Gastroesophageal sphincter (tissue), 4 donors: ENCODE measurements around the gene C11orf58. TPM values are rescaled to one million over a fixed set of nuclear protein-coding genes. Genes with fewer than 3 reads are reported as not detected.

ENCODE experiments used
- ATAC-seq: fragments of 150-250 bp; one replicate; pipeline ENCODE4 v1.9.1; 2016; ENCODE audit warnings: mild to moderate bottlenecking, moderate library complexity
- H3K27ac ChIP-seq, 4 donors: fragments of 200-600 bp; sonication (generic) in 3 of 4; 1 replicate in 3 of 4; 2 replicates in 1 of 4; pipeline ENCODE4 v1.5.1; 2016 to 2019
- H3K27me3 ChIP-seq: fragments of 200-600 bp; sonication (generic); one replicate; pipeline ENCODE4 v1.5.1; 2019
- H3K36me3 ChIP-seq, 2 donors: fragments of 200-600 bp; sonication (generic); one replicate each; pipeline ENCODE4 v1.5.1; 2019; ENCODE audit warnings: control low read depth in 1 of 2
- H3K4me1 ChIP-seq, 3 donors: fragments of 200-600 bp; sonication (generic); 1 replicate in 2 of 3; 2 replicates in 1 of 3; pipeline ENCODE4 v1.5.1; 2016 to 2019; ENCODE audit warnings: control low read depth in 2 of 3
- H3K4me3 ChIP-seq, 2 donors: fragments of 200-600 bp; sonication (generic); one replicate each; pipeline ENCODE4 v1.5.1; 2019; ENCODE audit warnings: mild to moderate bottlenecking in 1 of 2, moderate library complexity in 1 of 2
- H3K9me3 ChIP-seq, 3 donors: fragments of 200-600 bp; sonication (generic); one replicate each; pipeline ENCODE4 v1.5.1; 2017 to 2019; ENCODE audit warnings: control low read depth in 2 of 3
- EP300 ChIP-seq: sonication (generic); formaldehyde crosslinking; IDR thresholded peaks from one replicate; pipeline ENCODE4 v1.6.1; 2017; ENCODE audit warnings: antibody characterized with exemption, mild to moderate bottlenecking
- POLR2A ChIP-seq, 2 donors: fragments of 450-650 bp; IDR thresholded peaks; one replicate each; pipeline ENCODE4 v1.6.1; 2017; ENCODE audit warnings: antibody characterized with exemption in 2 of 2, mild to moderate bottlenecking in 2 of 2, moderate library complexity in 1 of 2
- POLR2AphosphoS5 ChIP-seq: sonication (generic); formaldehyde crosslinking; IDR thresholded peaks from one replicate; pipeline ENCODE4 v1.6.1; 2017; ENCODE audit warnings: antibody characterized with exemption
- WGBS, 2 donors: methylation state at CpG; one replicate each; pipeline ENCODE4 v1.1.5; 2018; ENCODE audit warnings: low coverage in 1 of 2; 5-methylcytosine and 5-hydroxymethylcytosine counted together
- total RNA-seq, 4 donors: library from RNA; depleted of rRNA; stranded (reverse); fragments of >200 nt; gene quantifications; one replicate each; pipeline ENCODE4 v1.1.0, GENCODE V29; 2016
- TF ChIP-seq, protein P1 (sequence below), 4 experiments: fragments of 200-600 bp in 2 of 4; fragments of 450-650 bp in 2 of 4; sonication (generic) in 1 of 4; IDR thresholded peaks; one replicate each; pipeline ENCODE4 v1.5.1; 2017 to 2019; ENCODE audit warnings: antibody characterized with exemption in 4 of 4, mild to moderate bottlenecking in 2 of 4, moderate library complexity in 2 of 4

C11orf58 gene
- total RNA-seq, 4 donors from 2014 or later, result 150 to 188 (median 175) TPM

DNA sequence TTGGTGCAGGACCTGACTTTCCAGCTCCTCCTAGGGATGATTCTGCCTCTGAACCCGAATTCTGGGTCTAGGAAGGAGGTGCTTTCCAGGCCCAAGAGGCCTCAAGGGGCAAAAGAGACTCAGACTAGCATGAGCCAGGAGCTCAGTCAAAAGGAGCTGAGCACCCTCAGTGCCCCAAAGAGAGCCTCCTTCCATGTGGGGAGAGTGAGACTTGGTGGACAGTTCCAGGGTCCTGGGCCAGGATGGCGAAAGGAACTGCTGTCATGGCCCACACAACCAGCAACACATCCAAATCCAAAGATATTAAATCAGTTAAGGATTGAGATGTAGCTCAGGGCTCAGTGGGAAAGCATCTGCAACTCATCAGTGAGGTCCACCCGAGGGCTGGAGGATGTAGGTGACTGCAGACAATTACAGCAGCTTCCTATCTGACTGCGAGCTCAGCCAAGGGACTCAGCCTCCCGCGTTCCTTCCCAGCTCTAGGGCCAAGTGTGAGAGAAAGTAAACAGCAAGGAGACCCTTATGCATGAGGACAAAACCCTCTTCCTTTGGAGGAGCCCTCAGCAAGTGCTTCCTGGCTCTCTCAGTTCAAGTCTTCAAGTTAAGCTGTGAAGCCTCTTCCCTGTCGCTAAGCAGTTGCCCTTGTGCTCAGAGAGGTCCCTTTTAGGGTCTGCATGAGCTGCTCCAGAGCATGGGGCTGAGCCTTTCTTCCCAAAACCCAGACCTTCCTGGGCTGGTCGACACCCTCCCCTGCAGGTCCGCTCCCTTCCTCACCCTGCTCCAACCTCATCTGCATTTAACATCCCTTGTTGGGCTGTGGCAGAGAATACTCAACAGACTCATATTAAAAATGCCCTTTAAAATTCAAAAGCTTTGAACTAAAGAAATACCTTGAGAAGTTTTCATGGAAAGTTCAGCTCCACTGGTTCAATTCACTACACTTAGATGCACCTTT lies 35.8 kb downstream of the C11orf58 start:
- ATAC-seq, result no peak

DNA sequence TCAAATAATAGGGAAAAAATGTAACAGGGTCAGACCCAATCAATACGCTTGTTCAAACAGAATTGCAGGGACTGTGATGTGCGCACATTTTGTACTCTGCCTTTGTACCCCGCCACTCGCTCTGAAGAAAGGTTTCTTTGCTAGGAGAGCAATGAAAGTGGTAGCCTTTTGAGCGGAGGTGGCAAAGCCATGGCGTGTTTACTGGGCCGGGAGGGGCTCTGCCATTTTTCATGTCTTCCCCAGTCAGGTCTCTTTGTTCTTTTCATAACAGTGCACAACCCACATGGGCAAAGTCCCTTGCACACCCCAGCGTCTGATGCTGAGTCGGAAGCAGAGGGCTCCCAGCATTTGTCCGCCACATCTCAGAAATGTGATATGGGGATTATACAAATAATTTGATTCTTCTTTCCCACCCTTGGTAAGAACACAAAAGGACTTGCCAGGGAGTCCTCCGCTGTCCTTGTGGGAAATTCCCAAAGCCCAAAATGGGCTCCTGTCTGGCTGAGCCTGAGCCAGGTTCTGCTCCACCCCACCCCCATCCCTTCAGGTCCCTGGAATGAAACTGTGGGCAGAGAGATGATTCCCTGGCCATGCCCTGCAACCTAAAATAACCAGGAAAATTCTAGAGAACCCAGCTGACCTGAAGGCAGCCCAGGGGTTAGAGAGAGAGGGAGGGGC lies 36.6 kb downstream of the C11orf58 start:
- peaks cover 0 to 7% (median 0%) of the 10 kb centered on the region in 3 donors for H3K4me1 ChIP-seq
- TF ChIP-seq POLR2A (IDR thresholded peaks at IDR 0.05) (no peak), POLR2AphosphoS5 (no peak), EP300 (no peak)
- TF ChIP-seq, protein P1, sequence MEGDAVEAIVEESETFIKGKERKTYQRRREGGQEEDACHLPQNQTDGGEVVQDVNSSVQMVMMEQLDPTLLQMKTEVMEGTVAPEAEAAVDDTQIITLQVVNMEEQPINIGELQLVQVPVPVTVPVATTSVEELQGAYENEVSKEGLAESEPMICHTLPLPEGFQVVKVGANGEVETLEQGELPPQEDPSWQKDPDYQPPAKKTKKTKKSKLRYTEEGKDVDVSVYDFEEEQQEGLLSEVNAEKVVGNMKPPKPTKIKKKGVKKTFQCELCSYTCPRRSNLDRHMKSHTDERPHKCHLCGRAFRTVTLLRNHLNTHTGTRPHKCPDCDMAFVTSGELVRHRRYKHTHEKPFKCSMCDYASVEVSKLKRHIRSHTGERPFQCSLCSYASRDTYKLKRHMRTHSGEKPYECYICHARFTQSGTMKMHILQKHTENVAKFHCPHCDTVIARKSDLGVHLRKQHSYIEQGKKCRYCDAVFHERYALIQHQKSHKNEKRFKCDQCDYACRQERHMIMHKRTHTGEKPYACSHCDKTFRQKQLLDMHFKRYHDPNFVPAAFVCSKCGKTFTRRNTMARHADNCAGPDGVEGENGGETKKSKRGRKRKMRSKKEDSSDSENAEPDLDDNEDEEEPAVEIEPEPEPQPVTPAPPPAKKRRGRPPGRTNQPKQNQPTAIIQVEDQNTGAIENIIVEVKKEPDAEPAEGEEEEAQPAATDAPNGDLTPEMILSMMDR (IDR thresholded peaks at IDR 0.05), result no peak
- H3K36me3 ChIP-seq, result peaks cover 0 to 8% of the 10 kb centered on the region in 2 donors
- no peaks in the 10 kb centered on the region for H3K27me3 ChIP-seq
- H3K27ac ChIP-seq, result no peak overlapping the region
- WGBS, 2 donors, result 90% methylated on average over 11 of the region's 11 CpGs
- no peak for ATAC-seq
- no peaks in the 10 kb centered on the region for H3K9me3 ChIP-seq
- no peak overlapping the region for H3K4me3 ChIP-seq

More for the DNA sequence above, 35.8 kb downstream of the C11orf58 start:
- Histone ChIP-seq H3K27ac (no peak overlapping the region), H3K4me3 (no peak overlapping the region), H3K4me1 (peaks cover 0 to 7% (median 0%) of the 10 kb centered on the region in 3 donors), H3K27me3 (no peaks in the 10 kb centered on the region), H3K36me3 (peaks cover 0 to 8% of the 10 kb centered on the region in 2 donors), H3K9me3 (no peaks in the 10 kb centered on the region)
- no peak for TF ChIP-seq EP300
- no peak for TF ChIP-seq POLR2AphosphoS5
- TF ChIP-seq POLR2A (IDR thresholded peaks at IDR 0.05), result no peak
- TF ChIP-seq, protein P1 (IDR thresholded peaks at IDR 0.05), result no peak
- 50 to 51% methylated on average over 6 to 7 of the region's 9 CpGs for WGBS, 2 donors

DNA sequence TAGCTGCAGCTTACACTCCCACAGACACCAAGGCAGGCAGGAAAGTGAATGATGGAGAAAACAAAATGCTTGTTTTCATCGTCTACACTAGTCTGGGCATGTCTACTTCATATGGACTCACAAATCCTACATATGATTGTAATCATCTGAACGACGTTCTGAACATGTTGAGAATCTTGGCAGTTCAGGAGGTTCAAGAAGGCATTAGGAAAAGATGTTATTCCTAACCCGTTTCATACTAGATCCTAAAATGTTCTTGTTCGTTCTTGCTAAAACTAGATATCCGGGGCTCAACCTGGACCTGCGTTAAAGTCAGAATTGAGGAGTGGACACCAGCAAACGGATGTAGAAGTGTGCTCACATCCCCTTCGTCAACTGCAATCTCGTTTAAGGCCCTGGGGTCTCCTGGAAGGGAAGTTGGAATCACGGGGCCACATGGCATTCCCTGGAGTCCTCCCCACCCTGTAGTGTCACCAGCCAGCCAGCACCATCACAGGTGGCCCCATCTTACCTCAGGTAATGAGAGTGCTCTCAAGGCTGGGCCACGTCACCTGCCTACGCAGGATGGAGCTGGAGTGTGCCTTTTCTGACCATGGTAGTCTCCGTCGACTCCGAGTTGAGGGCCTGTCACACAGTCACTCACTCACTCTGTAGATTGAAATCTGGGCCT lies 37.3 kb downstream of the C11orf58 start:
- no peak overlapping the region for H3K27ac ChIP-seq
- no peak overlapping the region for H3K4me3 ChIP-seq
- TF ChIP-seq POLR2AphosphoS5 (no peak), EP300 (no peak), POLR2A (IDR thresholded peaks at IDR 0.05) (no peak)
- TF ChIP-seq, protein P1 (IDR thresholded peaks at IDR 0.05), result no peak
- peaks cover 0 to 8% of the 10 kb centered on the region in 2 donors for H3K36me3 ChIP-seq
- WGBS, 2 donors, result 75 to 84% methylated on average over 6 to 8 of the region's 16 CpGs
- no peaks in the 10 kb centered on the region for H3K27me3 ChIP-seq
- H3K4me1 ChIP-seq, result peaks cover 0 to 7% (median 0%) of the 10 kb centered on the region in 3 donors
- no peak for ATAC-seq
- H3K9me3 ChIP-seq, result no peaks in the 10 kb centered on the region

GRCh38 chr11:16776711-16777612 lies 38.5 kb downstream of the C11orf58 start:
- 40% methylated on average over 8 to 11 of the region's 14 CpGs for WGBS, 2 donors
- ATAC-seq, result no peak
- Histone ChIP-seq H3K4me3 (no peak overlapping the region), H3K4me1 (peaks cover 0 to 7% (median 0%) of the 10 kb centered on the region in 3 donors), H3K27me3 (no peaks in the 10 kb centered on the region), H3K27ac (no peak overlapping the region), H3K36me3 (peaks cover 0 to 8% of the 10 kb centered on the region in 2 donors), H3K9me3 (no peaks in the 10 kb centered on the region)
- TF ChIP-seq POLR2A (IDR thresholded peaks at IDR 0.05) (no peak), POLR2AphosphoS5 (no peak), EP300 (no peak)
- TF ChIP-seq, protein P1 (IDR thresholded peaks at IDR 0.05), result no peak
